Rectal smooth muscle tissue (tissue), 1 donor: Measurements from ENCODE around the gene GLI2.

Experiments
- H3K27ac ChIP-seq: one replicate; pipeline ENCODE4 v1.7.0; 2013; ENCODE audit warnings: low read depth, low read length, inconsistent platforms
- H3K27me3 ChIP-seq: one replicate; pipeline ENCODE4 v1.7.0; 2013; ENCODE audit warnings: low read length; ENCODE audit not compliant: control insufficient read depth, insufficient read depth
- H3K36me3 ChIP-seq: one replicate; pipeline ENCODE4 v1.7.0; 2013; ENCODE audit warnings: low read length; ENCODE audit not compliant: control insufficient read depth, insufficient read depth
- H3K4me1 ChIP-seq: one replicate; pipeline ENCODE4 v1.7.0; 2013; ENCODE audit warnings: low read length; ENCODE audit not compliant: control insufficient read depth, insufficient read depth
- H3K4me3 ChIP-seq: one replicate; pipeline ENCODE4 v1.7.0; 2013; ENCODE audit warnings: low read length
- H3K9ac ChIP-seq: one replicate; pipeline ENCODE4 v1.7.0; 2013; ENCODE audit warnings: low read length

GLI2 gene

DNA sequence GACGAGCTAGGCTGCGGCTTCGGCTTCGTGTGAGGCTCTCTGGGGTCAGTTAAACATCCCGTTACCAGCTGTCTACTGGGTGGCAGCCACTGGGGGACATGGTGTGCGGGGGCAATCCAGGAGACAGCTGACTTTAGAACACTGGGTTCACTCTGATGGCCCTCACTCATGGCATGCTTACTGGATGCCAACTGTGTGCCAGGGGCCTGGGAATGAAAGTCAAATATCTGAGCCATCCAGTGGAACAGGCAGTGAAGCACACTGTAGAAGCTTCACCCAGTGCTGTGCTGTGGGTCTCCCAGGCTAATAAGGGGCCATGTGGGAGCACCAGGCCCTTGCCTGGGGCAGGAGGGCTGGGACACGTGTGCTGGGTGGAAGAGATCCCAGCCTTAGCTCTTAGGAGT lies 48.3 kb downstream of the GLI2 start:
- Histone ChIP-seq H3K36me3 (no peaks in the 10 kb centered on the region), H3K27ac (no peak overlapping the region), H3K4me1 (no peaks in the 10 kb centered on the region), H3K9ac (no peak overlapping the region), H3K27me3 (no peaks in the 10 kb centered on the region), H3K4me3 (no peak overlapping the region)
